GM12878 (cell line): ENCODE results near the gene GAP43. TPM values are rescaled to one million over a fixed set of nuclear protein-coding genes. Genes with fewer than 3 reads are reported as not detected.

Experiments used
- ATAC-seq: fragments of 200-7000 bp; cut with Tn5 transposase; 3 replicates; pipeline ENCODE4 v1.9.1; 2020; ENCODE audit warnings: mild to moderate bottlenecking, moderate library complexity
- BruUV-seq: library from RNA; stranded (reverse); fragments of 400-500 nt; replicated peaks from 2 replicates; lab custom pipeline; 2021; lab: Mats Ljungman, UMichigan
- CTCF ChIA-PET: fragments of 300-600 bp; sonication (Branson Sonifier 250); formaldehyde crosslinking; extraction: SDS; loops from one replicate; lab custom pipeline; 2021; ENCODE audit warnings: inconsistent platforms; lab: Yijun Ruan, JAX
- POLR2A ChIA-PET: fragments of 350-600 bp; formaldehyde crosslinking; extraction: SDS; loops from one replicate; lab custom pipeline; 2021; ENCODE audit warnings: inconsistent platforms; lab: Charles Lee
- RAD21 ChIA-PET: fragments of 300-600 bp; sonication (Branson Sonifier 250); formaldehyde crosslinking; loops from one replicate; lab custom pipeline; 2023; ENCODE audit warnings: antibody characterized with exemption; ENCODE audit not compliant: unreplicated experiment; lab: Charles Lee
- SMC1A ChIA-PET: fragments of 300-600 bp; sonication (Branson Sonifier 250); formaldehyde crosslinking; loops from one replicate; lab custom pipeline; 2023; ENCODE audit not compliant: unreplicated experiment, uncharacterized antibody; lab: Charles Lee
- DNase-seq: peaks from one replicate; pipeline ENCODE4 v3.0.0-alpha.2; 2011; ENCODE audit warnings: low read depth, low spot score
- FAIRE-seq: peaks from 3 replicates; lab custom pipeline; 2011; peaks lifted over from hg19 to GRCh38; lab: Jason Lieb, UNC
- H2AFZ ChIP-seq: 2 replicates; pipeline ENCODE4 v1.6.0; 2011; ENCODE audit warnings: low read depth, low read length, control low read depth; ENCODE audit not compliant: control insufficient read depth
- H3K27ac ChIP-seq: 2 replicates; pipeline ENCODE4 v1.5.1; 2011; ENCODE audit warnings: control low read depth; ENCODE audit not compliant: control insufficient read depth, insufficient read depth
- H3K27me3 ChIP-seq, 2 experiments: replicated peaks in 1 of 2; 2 replicates each; pipeline versions ENCODE4 v1.6.0 to v1.6.1; 2011; ENCODE audit warnings: low read length in 1 of 2; ENCODE audit not compliant: control insufficient read depth in 2 of 2, insufficient read depth in 2 of 2
- H3K36me3 ChIP-seq, 2 experiments: 2 replicates each; pipeline ENCODE4 v1.5.1; 2011; ENCODE audit warnings: low read length in 1 of 2; ENCODE audit not compliant: control insufficient read depth in 2 of 2, insufficient read depth in 2 of 2
- H3K4me1 ChIP-seq: 2 replicates; pipeline ENCODE4 v1.6.1; 2011; ENCODE audit warnings: mild to moderate bottlenecking, low read length, moderate library complexity, mixed read lengths; ENCODE audit not compliant: control insufficient read depth, insufficient read depth
- H3K4me2 ChIP-seq: 2 replicates; pipeline ENCODE4 v1.6.0; 2011; ENCODE audit warnings: control low read depth; ENCODE audit not compliant: control insufficient read depth, insufficient read depth
- H3K4me3 ChIP-seq: fragments of 200-600 bp; sonication (generic); 2 replicates; pipeline ENCODE4 v1.5.1; 2016
- H3K79me2 ChIP-seq: 2 replicates; pipeline ENCODE4 v1.6.0; 2011; ENCODE audit warnings: low read length; ENCODE audit not compliant: control insufficient read depth, insufficient read depth
- H3K9ac ChIP-seq: 2 replicates; pipeline ENCODE4 v1.8.0; 2011; ENCODE audit warnings: low read length, control low read depth, mixed read lengths; ENCODE audit not compliant: control insufficient read depth, insufficient read depth
- H3K9me3 ChIP-seq: replicated peaks from 3 replicates; pipeline ENCODE4 v1.5.1; 2011; ENCODE audit warnings: mild to moderate bottlenecking, low read length; ENCODE audit not compliant: control insufficient read depth, insufficient read depth
- H4K20me1 ChIP-seq: 2 replicates; pipeline ENCODE4 v1.6.0; 2011; ENCODE audit not compliant: control insufficient read depth, insufficient read depth
- JUNB ChIP-seq: IDR thresholded peaks from 2 replicates; pipeline ENCODE4 v1.6.1; 2016; ENCODE audit warnings: antibody characterized with exemption, mild to moderate bottlenecking
- NKRF ChIP-seq: fragments of 450-650 bp; conservative IDR thresholded peaks from 2 replicates; pipeline ENCODE4 v1.6.1; 2017; ENCODE audit warnings: mild to moderate bottlenecking, moderate library complexity
- WGBS: methylation state at CpG from one replicate; pipeline ENCODE4 v1.1.6; 2016; ENCODE audit warnings: low lambda C conversion rate; ENCODE audit not compliant: insufficient replicate concordance, insufficient coverage; ENCODE audit errors: missing lambda C conversion rate; 5-methylcytosine and 5-hydroxymethylcytosine counted together
- in situ Hi-C: fragments of 300-500 bp; cut with MboI; formaldehyde crosslinking; loops from 9 replicates; pipeline ENCODE4 v1.14.3; 2018; ENCODE audit warnings: mixed read lengths
- intact Hi-C: fragments of 100-400 bp; cut with micrococcal nuclease; formaldehyde crosslinking; loops from one replicate; pipeline ENCODE4 v1.14.2; 2022; ENCODE audit not compliant: unreplicated experiment
- polyA plus RNA-seq, 11 experiments: library from polyadenylated mRNA; depleted of rRNA in 4 of 11; unstranded in 6 of 11; stranded (reverse) in 5 of 11; fragments of >200 nt; fragmentation: Nextera tagmentation in 4 of 11; fragmentation: Illumina TruSeq in 1 of 11; extraction: Ambion mirVana in 4 of 11; extraction: Trizol in 1 of 11; gene quantifications; 1 replicate in 1 of 11; 2 replicates in 10 of 11; pipeline versions ENCODE4 v1.2.1 to v1.2.3, GENCODE V29; 2011 to 2016; ENCODE audit warnings: inconsistent platforms in 2 of 11, missing spikeins in 2 of 11, low read depth in 1 of 11
- total RNA-seq, 4 experiments: library from RNA; depleted of rRNA in 3 of 4; stranded (reverse); fragments of >200 nt in 3 of 4; fragmentation: Illumina TruSeq in 1 of 4; extraction: Trizol in 1 of 4; gene quantifications; 2 replicates each; pipeline versions ENCODE4 v1.2.1 to v1.2.3, GENCODE V29; 2013 to 2021

GAP43 gene
- total and polyA plus RNA-seq, 10 of the 15 experiments (the other 5 are each of a cell fraction or from before 2014, with no cell fraction given) = 0.06 to 0.16 TPM; not detected in 8

- CTCF ChIA-PET = interaction anchor here (0.7 kb wide), 1 partner anchor 41 kb away, joined by 3 read pairs; no protein-coding TSS in a partner anchor
- FAIRE-seq (no peak), ATAC-seq (peak; percentile 76)
Observed at GRCh38 chr3:115666920-115667737, 43.8 kb downstream of the GAP43 start.

More at GRCh38 chr3:115666920-115667737, 43.8 kb downstream of the GAP43 start:
- TF ChIP-seq JUNB = peak; percentile 65
- TF ChIP-seq NKRF = no peak
- TF ChIP-seq, all 136 proteins: peak for 1
- Histone ChIP-seq H3K4me2 (no peak overlapping the region), H3K4me1 (no peaks in the 10 kb centered on the region), H3K27me3 (no peaks in the 10 kb centered on the region; a peak in 1 of 4 replicates), H3K79me2 (no peaks in the 10 kb centered on the region), H3K27ac (no peak overlapping the region), H3K9ac (no peak overlapping the region), H3K36me3 (no peaks in the 10 kb centered on the region), H3K9me3 (no peaks in the 10 kb centered on the region), H3K4me3 (no peak overlapping the region), H4K20me1 (no peaks in the 10 kb centered on the region), H2AFZ (peak overlapping the region; percentile 11)
- WGBS = 22% methylated on average over 4 of the region's 4 CpGs
- ChIA-PET RAD21 (interaction anchor here (1.2 to 1.7 kb wide), 2 partner anchors 8 to 26 kb away, joined by 3 to 4 read pairs; no protein-coding TSS in a partner anchor), POLR2A (interaction anchor here (0.9 kb wide), 1 partner anchor 589 kb away, joined by 4 read pairs; no protein-coding TSS in a partner anchor), SMC1A (interaction anchor here (3.8 kb wide), 1 partner anchor 9 kb away, joined by 10 read pairs; no protein-coding TSS in a partner anchor)
- in situ Hi-C loops = no loop called here
- DNase-seq = no peak
- no TSS peak for BruUV-seq
- intact Hi-C loops = no loop called here
